H1 (cell line): Measurements from ENCODE around the gene PREX1. TPM values are rescaled to one million over a fixed set of nuclear protein-coding genes. Genes with fewer than 3 reads are reported as not detected.

ENCODE experiments used
- CTCF ChIA-PET: fragments of 300-600 bp; sonication (Branson Sonifier 250); formaldehyde crosslinking; loops from one replicate; lab custom pipeline; 2021; ENCODE audit not compliant: partially characterized antibody; lab: Charles Lee
- POLR2A ChIA-PET: fragments of 300-600 bp; sonication (Branson Sonifier 250); formaldehyde crosslinking; loops from one replicate; lab custom pipeline; 2021; ENCODE audit warnings: inconsistent platforms; ENCODE audit not compliant: partially characterized antibody; lab: Charles Lee
- DNase-seq, 2 experiments: peaks; one replicate each; pipeline versions ENCODE4 v3.0.0 to v3.0.0-alpha.2; 2010 to 2022; ENCODE audit warnings: low spot score in 2 of 2, low read depth in 1 of 2, mixed read lengths in 1 of 2
- FAIRE-seq: peaks from 2 replicates; lab custom pipeline; 2011; peaks lifted over from hg19 to GRCh38; lab: Jason Lieb, UNC
- H2AFZ ChIP-seq: 2 replicates; pipeline ENCODE4 v1.8.1; 2012; ENCODE audit warnings: low read length, inconsistent platforms
- H2AK5ac ChIP-seq: 2 replicates; pipeline ENCODE4 v1.6.1; 2013; ENCODE audit warnings: low read depth, low read length
- H2BK120ac ChIP-seq: replicated peaks from 2 replicates; pipeline ENCODE3; 2013; ENCODE audit warnings: low read depth, low read length, inconsistent platforms
- H2BK12ac ChIP-seq: 2 replicates; pipeline ENCODE4 v1.6.1; 2013; ENCODE audit warnings: low read depth, low read length
- H2BK15ac ChIP-seq: 2 replicates; pipeline ENCODE4 v1.6.1; 2013; ENCODE audit warnings: low read length
- H2BK20ac ChIP-seq: 2 replicates; pipeline ENCODE4 v1.6.1; 2013; ENCODE audit warnings: low read length
- H2BK5ac ChIP-seq: 2 replicates; pipeline ENCODE4 v1.6.1; 2013; ENCODE audit warnings: low read depth, low read length
- H3K14ac ChIP-seq: 2 replicates; pipeline ENCODE4 v1.6.1; 2013; ENCODE audit warnings: inconsistent platforms; ENCODE audit not compliant: insufficient read length
- H3K18ac ChIP-seq: 2 replicates; pipeline ENCODE4 v1.6.1; 2013; ENCODE audit warnings: low read length; ENCODE audit errors: extremely low read depth
- H3K23ac ChIP-seq: 2 replicates; pipeline ENCODE4 v1.6.1; 2013; ENCODE audit warnings: inconsistent platforms; ENCODE audit not compliant: insufficient read length
- H3K23me2 ChIP-seq: 2 replicates; pipeline ENCODE4 v1.6.1; 2013; ENCODE audit warnings: low read depth, low read length
- H3K27ac ChIP-seq: 2 replicates; pipeline ENCODE4 v1.6.1; 2011; ENCODE audit warnings: low read depth, low read length, inconsistent platforms
- H3K27me3 ChIP-seq, 4 experiments: replicated peaks in 1 of 4; 1 replicate in 1 of 4; 2 replicates in 3 of 4; pipeline versions ENCODE4 v1.6.1 to v1.8.1; 2011 to 2013; ENCODE audit warnings: low read length in 3 of 4, mild to moderate bottlenecking in 3 of 4, inconsistent platforms in 2 of 4, mixed read lengths in 2 of 4, moderate library complexity in 1 of 4; ENCODE audit not compliant: control insufficient read depth in 3 of 4, insufficient read depth in 3 of 4; ENCODE audit errors: extremely low read depth in 1 of 4
- H3K36me3 ChIP-seq, 4 experiments: 2 replicates each; pipeline versions ENCODE4 v1.6.1 to v1.8.1; 2011 to 2013; ENCODE audit warnings: mild to moderate bottlenecking in 4 of 4, low read length in 3 of 4, moderate library complexity in 2 of 4, control low read depth in 1 of 4, inconsistent platforms in 1 of 4; ENCODE audit not compliant: insufficient read depth in 4 of 4, control insufficient read depth in 2 of 4
- H3K4ac ChIP-seq: replicated peaks from 2 replicates; pipeline ENCODE3; 2013; ENCODE audit warnings: low read length, low read depth, mixed read lengths, inconsistent platforms; ENCODE audit not compliant: insufficient read length
- H3K4me1 ChIP-seq, 4 experiments: replicated peaks in 1 of 4; 1 replicate in 1 of 4; 2 replicates in 3 of 4; pipeline versions ENCODE4 v1.6.1 to v1.8.1; 2011 to 2013; ENCODE audit warnings: low read length in 3 of 4, inconsistent platforms in 2 of 4, mixed read lengths in 1 of 4; ENCODE audit not compliant: insufficient read depth in 4 of 4, control insufficient read depth in 3 of 4
- H3K4me2 ChIP-seq, 2 experiments: 2 replicates each; pipeline versions ENCODE4 v1.6.1 to v1.8.1; 2011 to 2013; ENCODE audit warnings: low read depth in 2 of 2, low read length in 2 of 2, control low read depth in 1 of 2, inconsistent platforms in 1 of 2, mild to moderate bottlenecking in 1 of 2; ENCODE audit not compliant: insufficient read depth in 1 of 2
- H3K4me3 ChIP-seq, 4 experiments: fragments of 200-600, 300-600 bp in 1 of 4; sonication (generic), shearing (Covaris generic), sonication (Bioruptor Twin) in 1 of 4; 2 replicates each; pipeline versions ENCODE4 v1.5.1 to v1.8.1; 2011 to 2016; ENCODE audit warnings: low read length in 4 of 4, low read depth in 3 of 4, control low read depth in 2 of 4, inconsistent platforms in 2 of 4, mild to moderate bottlenecking in 2 of 4, mixed read lengths in 1 of 4, moderate library complexity in 1 of 4; ENCODE audit not compliant: insufficient read depth in 2 of 4; ENCODE audit errors: extremely low read depth in 1 of 4
- H3K56ac ChIP-seq: replicated peaks from 2 replicates; pipeline ENCODE3; 2013; ENCODE audit warnings: low read depth, mild to moderate bottlenecking, mixed read lengths, low read length, inconsistent platforms; ENCODE audit not compliant: insufficient read length
- H3K79me1 ChIP-seq: 2 replicates; pipeline ENCODE4 v1.6.1; 2013; ENCODE audit warnings: low read depth, low read length, control low read depth
- H3K79me2 ChIP-seq, 2 experiments: 2 replicates each; pipeline versions ENCODE4 v1.6.1 to v1.8.1; 2012 to 2013; ENCODE audit warnings: low read length in 2 of 2, mild to moderate bottlenecking in 2 of 2, inconsistent platforms in 1 of 2; ENCODE audit not compliant: insufficient read depth in 2 of 2, control insufficient read depth in 1 of 2
- H3K9ac ChIP-seq, 4 experiments: replicated peaks in 1 of 4; 1 replicate in 1 of 4; 2 replicates in 3 of 4; pipeline versions ENCODE4 v1.6.1 to v1.8.1; 2011 to 2013; ENCODE audit warnings: low read depth in 3 of 4, low read length in 3 of 4, control low read depth in 2 of 4, mild to moderate bottlenecking in 2 of 4, moderate library complexity in 2 of 4, inconsistent platforms in 1 of 4; ENCODE audit errors: extremely low read depth in 1 of 4
- H3K9me3 ChIP-seq, 2 experiments: 2 replicates each; pipeline versions ENCODE4 v1.6.1 to v1.8.1; 2012 to 2013; ENCODE audit warnings: mild to moderate bottlenecking in 2 of 2, moderate library complexity in 2 of 2, control low read depth in 1 of 2, inconsistent platforms in 1 of 2, low read depth in 1 of 2, low read length in 1 of 2, mixed read lengths in 1 of 2; ENCODE audit not compliant: insufficient read depth in 2 of 2
- H4K20me1 ChIP-seq, 2 experiments: replicated peaks in 1 of 2; 2 replicates each; pipeline versions ENCODE3 to v1.8.1; 2011 to 2013; ENCODE audit warnings: inconsistent platforms in 2 of 2, low read length in 2 of 2, mild to moderate bottlenecking in 1 of 2; ENCODE audit not compliant: insufficient read depth in 2 of 2, control insufficient read depth in 1 of 2
- H4K5ac ChIP-seq: 2 replicates; pipeline ENCODE4 v1.6.1; 2013; ENCODE audit warnings: low read length, low read depth, mixed read lengths, inconsistent platforms; ENCODE audit not compliant: insufficient read length
- H4K8ac ChIP-seq: 2 replicates; pipeline ENCODE4 v1.8.0; 2013; ENCODE audit warnings: mild to moderate bottlenecking, moderate library complexity, low read length, inconsistent platforms; ENCODE audit not compliant: insufficient read depth; ENCODE audit errors: extremely low read depth
- H4K91ac ChIP-seq: replicated peaks from 2 replicates; pipeline ENCODE3; 2013; ENCODE audit warnings: low read length, mixed read lengths, inconsistent platforms; ENCODE audit not compliant: insufficient read length
- CEBPB ChIP-seq: IDR thresholded peaks from 2 replicates; pipeline ENCODE4 v1.6.1; 2012; ENCODE audit warnings: low read depth, low read length
- CTBP2 ChIP-seq: IDR thresholded peaks from 2 replicates; pipeline ENCODE4 v1.7.0; 2011; ENCODE audit warnings: borderline replicate concordance, mild to moderate bottlenecking, moderate library complexity, mixed read lengths, low read length; ENCODE audit not compliant: insufficient read depth, insufficient read length
- EZH2 ChIP-seq: fragments of 200-600 bp; sonication (generic); IDR thresholded peaks from 2 replicates; pipeline ENCODE4 v1.7.1; 2012; ENCODE audit warnings: low read depth, mild to moderate bottlenecking, moderate library complexity, low read length, inconsistent platforms; ENCODE audit not compliant: severe bottlenecking
- RXRA ChIP-seq: IDR thresholded peaks from 2 replicates; pipeline ENCODE4 v1.6.1; 2011; ENCODE audit warnings: low read depth, mild to moderate bottlenecking, low read length, moderate library complexity; ENCODE audit not compliant: insufficient read depth
- TAF7 ChIP-seq: optimal IDR thresholded peaks from 2 replicates; pipeline ENCODE3; 2011; ENCODE audit warnings: low read depth, mild to moderate bottlenecking, inconsistent platforms, low read length, moderate library complexity, borderline replicate concordance
- TEAD4 ChIP-seq: IDR thresholded peaks from 2 replicates; pipeline ENCODE4 v1.6.1; 2012; ENCODE audit warnings: low read depth, low read length, inconsistent platforms, mixed read lengths
- WGBS, 2 experiments: shearing (Covaris generic) in 1 of 2; methylation state at CpG; one replicate each; pipeline versions ENCODE4 v1.1.6 to v1.1.7; 2013 to 2015; ENCODE audit warnings: low lambda C conversion rate in 2 of 2, mixed read lengths in 2 of 2, inconsistent platforms in 1 of 2, low coverage in 1 of 2, missing lambda C conversion rate in 1 of 2; ENCODE audit not compliant: insufficient replicate concordance in 2 of 2, insufficient coverage in 1 of 2, insufficient read length in 1 of 2; ENCODE audit errors: extremely low coverage in 1 of 2, missing lambda C conversion rate in 1 of 2; 5-methylcytosine and 5-hydroxymethylcytosine counted together
- polyA plus RNA-seq, 7 experiments: library from polyadenylated mRNA; depleted of rRNA in 3 of 7; stranded (reverse) in 5 of 7; unstranded in 2 of 7; fragments of >200 nt in 5 of 7; fragments of 200-250 nt in 2 of 7; gene quantifications; 1 replicate in 5 of 7; 2 replicates in 1 of 7; 4 replicates in 1 of 7; pipeline versions ENCODE4 v1.2.1 to v1.2.3, GENCODE V29; 2011 to 2013; ENCODE audit warnings: missing spikeins in 2 of 7, mixed read lengths in 2 of 7
- total RNA-seq: library from RNA; stranded (reverse); fragmentation: NEBNext Ultra II Directional; extraction: Animal tissue kit (Norgen Biotek cat#: 25700); gene quantifications from 2 replicates; pipeline ENCODE4 v1.2.1, GENCODE V29; 2021
- TF ChIP-seq, protein P1 (sequence below): IDR thresholded peaks from 2 replicates; pipeline ENCODE4 v1.6.1; 2012; ENCODE audit warnings: inconsistent platforms
- TF ChIP-seq, protein P2 (sequence below): IDR thresholded peaks from 2 replicates; pipeline ENCODE4 v1.6.1; 2011; ENCODE audit warnings: low read depth, mild to moderate bottlenecking, low read length; ENCODE audit not compliant: insufficient read depth

Gene PREX1
- total and polyA plus RNA-seq, 2 of the 8 experiments (the other 6 are each of a cell fraction or from before 2014, with no cell fraction given), result 10.7 to 12.8 TPM

DNA sequence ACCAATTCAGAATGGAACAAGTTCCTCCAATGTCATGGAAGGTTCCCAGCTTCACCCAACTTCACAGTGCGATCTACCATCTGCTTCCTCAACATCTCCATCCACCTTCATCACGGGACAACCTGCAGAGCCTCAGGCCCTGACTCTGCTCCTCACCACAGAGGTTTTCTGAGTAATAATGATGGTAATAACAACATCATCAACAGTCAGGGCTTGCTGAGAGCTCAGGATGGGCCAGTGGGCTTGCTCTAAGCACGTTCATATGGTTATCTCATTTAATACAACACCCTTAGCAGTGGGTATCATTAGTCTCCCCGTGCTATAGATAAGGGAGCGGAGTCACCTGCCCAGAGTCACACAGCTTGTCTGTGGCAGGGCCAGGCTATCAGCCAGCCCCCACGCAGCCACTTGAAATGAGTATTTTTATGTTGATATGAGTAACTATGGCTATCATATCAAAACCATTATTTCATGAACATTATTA lies 38.6 kb downstream of the PREX1 start:
- Histone ChIP-seq H3K23me2 (no peaks in the 10 kb centered on the region), H2BK120ac (no peak overlapping the region), H3K27me3 (no peaks in the 10 kb centered on the region), H3K9me3 (no peaks in the 10 kb centered on the region), H2BK15ac (no peak overlapping the region), H2AFZ (no peak overlapping the region), H4K20me1 (no peaks in the 10 kb centered on the region), H3K4ac (no peak overlapping the region), H3K23ac (no peak overlapping the region), H3K4me3 (no peak overlapping the region), H2BK5ac (no peak overlapping the region), H3K4me1 (peaks cover 3 to 7% (median 6%) of the 10 kb centered on the region in 4 experiments), H3K4me2 (no peak overlapping the region), H3K79me1 (no peaks in the 10 kb centered on the region), H3K56ac (no peak overlapping the region), H3K36me3 (no peaks in the 10 kb centered on the region), H2AK5ac (no peak overlapping the region; the same call in 1 of the 2 replicates), H3K18ac (no peak overlapping the region), H2BK20ac (no peak overlapping the region), H2BK12ac (no peak overlapping the region), H3K79me2 (no peaks in the 10 kb centered on the region), H4K91ac (no peak overlapping the region), H4K8ac (no peak overlapping the region), H4K5ac (no peak overlapping the region), H3K14ac (no peak overlapping the region), H3K9ac (no peak overlapping the region), H3K27ac (no peak overlapping the region)
- DNase-seq (no peak), FAIRE-seq (no peak)
- WGBS, 2 experiments, result 93% methylated on average over 6 of the region's 6 CpGs; no CpG with 5 or more reads in 1 of the 2 experiments
- ChIA-PET POLR2A (no interaction called here), CTCF (interaction anchor here (1.2 to 1.3 kb wide), 3 partner anchors 9 to 132 kb away, joined by 3 to 4 read pairs (median 3); no protein-coding TSS in a partner anchor)
- no peak for TF ChIP-seq TEAD4
- TF ChIP-seq EZH2, result no peak
- TF ChIP-seq CEBPB, result no peak
- no peak for TF ChIP-seq TAF7
- TF ChIP-seq, protein P1, sequence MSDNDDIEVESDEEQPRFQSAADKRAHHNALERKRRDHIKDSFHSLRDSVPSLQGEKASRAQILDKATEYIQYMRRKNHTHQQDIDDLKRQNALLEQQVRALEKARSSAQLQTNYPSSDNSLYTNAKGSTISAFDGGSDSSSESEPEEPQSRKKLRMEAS, result no peak
- no peak for TF ChIP-seq RXRA
- TF ChIP-seq, protein P2, sequence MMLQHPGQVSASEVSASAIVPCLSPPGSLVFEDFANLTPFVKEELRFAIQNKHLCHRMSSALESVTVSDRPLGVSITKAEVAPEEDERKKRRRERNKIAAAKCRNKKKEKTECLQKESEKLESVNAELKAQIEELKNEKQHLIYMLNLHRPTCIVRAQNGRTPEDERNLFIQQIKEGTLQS, result no peak
- no peak for TF ChIP-seq CTBP2
